ENCODE data around the gene NAPEPLD. TPM values are rescaled to one million over a fixed set of nuclear protein-coding genes. Genes with fewer than 3 reads are reported as not detected.

NAPEPLD gene
- total RNA-seq, 2 experiments from 2014 or later = 13.5 to 15.4 TPM

GRCh38 chr7:103106005-103106702 is 42.7 kb downstream of the NAPEPLD start:
- Histone ChIP-seq H3K4me2 (ENCODE audit: low read length) (no peak overlapping the region), H3K4me1 (ENCODE audit: insufficient read depth, low read length, poor library complexity, severe bottlenecking) (no peaks in the 10 kb centered on the region), H3K4me3 (ENCODE audit: low read depth, low read length, poor library complexity, severe bottlenecking) (no peak overlapping the region), H3K79me2 (ENCODE audit: insufficient read depth, low read depth, low read length) (no peaks in the 10 kb centered on the region), H3K27ac (ENCODE audit: low read depth, low read length, poor library complexity, severe bottlenecking) (no peak overlapping the region), H4K20me1 (ENCODE audit: insufficient read depth, low read length) (no peaks in the 10 kb centered on the region), H3K36me3 (ENCODE audit: insufficient read depth, low read length) (peaks cover 29% of the 10 kb centered on the region), H3K9me3 (ENCODE audit: low read length) (no peaks in the 10 kb centered on the region), H3K9me2 (ENCODE audit: insufficient read depth, low read length) (no peaks in the 10 kb centered on the region), H2AFZ (ENCODE audit: low read length) (no peak overlapping the region)
- intact Hi-C loops (cut with micrococcal nuclease; ENCODE audit: unreplicated experiment) = no loop called here
- BruUV-seq (replicated peaks) = no TSS peak
- TF ChIP-seq EZH2phosphoT487 (IDR thresholded peaks at IDR 0.05; ENCODE audit: borderline replicate concordance, low read depth, low read length) (no peak), CTCF (conservative IDR thresholded peaks at IDR 0.05; ENCODE audit: low read length) (no peak)
- no peak for DNase-seq (ENCODE audit: low spot score)
- ChIA-PET POLR2A (no interaction called here), CTCF (ENCODE audit: unreplicated experiment) (no interaction called here)

GRCh38 chr7:103101543-103101942 is 47.4 kb downstream of the NAPEPLD start:
- H3K4me1 ChIP-seq (ENCODE audit: insufficient read depth, low read length, poor library complexity, severe bottlenecking) = no peaks in the 10 kb centered on the region
- no peaks in the 10 kb centered on the region for H3K9me2 ChIP-seq (ENCODE audit: insufficient read depth, low read length)
- H3K79me2 ChIP-seq (ENCODE audit: insufficient read depth, low read depth, low read length) = no peaks in the 10 kb centered on the region
- H2AFZ ChIP-seq (ENCODE audit: low read length) = no peak overlapping the region
- intact Hi-C loops (cut with micrococcal nuclease; ENCODE audit: unreplicated experiment) = no loop called here
- POLR2A ChIA-PET = no interaction called here
- no peaks in the 10 kb centered on the region for H3K9me3 ChIP-seq (ENCODE audit: low read length)
- CTCF ChIA-PET (ENCODE audit: unreplicated experiment) = no interaction called here
- peaks cover 58% of the 10 kb centered on the region for H3K36me3 ChIP-seq (ENCODE audit: insufficient read depth, low read length)
- no peak overlapping the region for H3K27ac ChIP-seq (ENCODE audit: low read depth, low read length, poor library complexity, severe bottlenecking)
- no peak for TF ChIP-seq EZH2phosphoT487 (IDR thresholded peaks at IDR 0.05; ENCODE audit: borderline replicate concordance, low read depth, low read length)
- H3K4me2 ChIP-seq (ENCODE audit: low read length) = no peak overlapping the region
- no peak overlapping the region for H3K4me3 ChIP-seq (ENCODE audit: low read depth, low read length, poor library complexity, severe bottlenecking)
- no TSS peak for BruUV-seq (replicated peaks)
- no peak for DNase-seq (ENCODE audit: low spot score)
- 0 out of 2 replicates have a peak, but pooled peaks cover 2% of the 10 kb centered on the region for H4K20me1 ChIP-seq (ENCODE audit: insufficient read depth, low read length)

GRCh38 chr7:103100348-103100747 is 48.6 kb downstream of the NAPEPLD start:
- ChIA-PET CTCF (ENCODE audit: unreplicated experiment) (no interaction called here), POLR2A (interaction anchor here (0.8 kb wide), 1 partner anchor 42 kb away, joined by 3 read pairs; no protein-coding TSS in a partner anchor)
- no peak for DNase-seq (ENCODE audit: low spot score)
- TF ChIP-seq EZH2phosphoT487 (IDR thresholded peaks at IDR 0.05; ENCODE audit: borderline replicate concordance, low read depth, low read length) (no peak), CTCF (conservative IDR thresholded peaks at IDR 0.05; ENCODE audit: low read length) (no peak)
- intact Hi-C loops (cut with micrococcal nuclease; ENCODE audit: unreplicated experiment) = no loop called here
- Histone ChIP-seq H3K79me2 (ENCODE audit: insufficient read depth, low read depth, low read length) (no peaks in the 10 kb centered on the region), H2AFZ (ENCODE audit: low read length) (no peak overlapping the region), H3K36me3 (ENCODE audit: insufficient read depth, low read length) (peaks cover 67% of the 10 kb centered on the region), H3K9me3 (ENCODE audit: low read length) (no peaks in the 10 kb centered on the region), H3K4me3 (ENCODE audit: low read depth, low read length, poor library complexity, severe bottlenecking) (no peak overlapping the region), H4K20me1 (ENCODE audit: insufficient read depth, low read length) (0 out of 2 replicates have a peak, but pooled peaks cover 2% of the 10 kb centered on the region), H3K4me1 (ENCODE audit: insufficient read depth, low read length, poor library complexity, severe bottlenecking) (no peaks in the 10 kb centered on the region), H3K27ac (ENCODE audit: low read depth, low read length, poor library complexity, severe bottlenecking) (no peak overlapping the region), H3K4me2 (ENCODE audit: low read length) (no peak overlapping the region), H3K9me2 (ENCODE audit: insufficient read depth, low read length) (no peaks in the 10 kb centered on the region)
- BruUV-seq (replicated peaks) = no TSS peak

All from OCI-LY7 (cell line).